ENCODE data around the gene TBX18. TPM values are rescaled to one million over a fixed set of nuclear protein-coding genes. Genes with fewer than 3 reads are reported as not detected.

TBX18 gene
- total RNA-seq, 4 donors from 2014 or later: under 0.01 to 19.9 (median 4.3) TPM

- Histone ChIP-seq H3K4me1 (peaks cover 0 to 14% of the 10 kb centered on the region in 2 donors), H3K27me3 (peaks cover 20 to 56% of the 10 kb centered on the region in 2 donors), H3K9me3 (no peaks in the 10 kb centered on the region), H3K27ac (no peak overlapping the region), H3K4me3 (peak overlapping the region in 1 of 2 donors; percentile 16), H3K36me3 (no peaks in the 10 kb centered on the region)
- intact Hi-C loops (cut with DNase I; ENCODE audit: low total_unique reads): no loop called here
- TF ChIP-seq POLR2A (IDR thresholded peaks at IDR 0.05) (no peak), CTCF (IDR thresholded peaks at IDR 0.05) (no peak)
- no peak for DNase-seq
Measured at GRCh38 chr6:84774985-84775284, 10.5 kb upstream of the TBX18 start.

- Histone ChIP-seq H3K27ac (no peak overlapping the region), H3K4me3 (peak overlapping the region in 1 of 2 donors; percentile 16), H3K9me3 (no peaks in the 10 kb centered on the region), H3K4me1 (peaks cover 0 to 14% of the 10 kb centered on the region in 2 donors), H3K36me3 (no peaks in the 10 kb centered on the region), H3K27me3 (peaks cover 20 to 62% of the 10 kb centered on the region in 2 donors)
- TF ChIP-seq POLR2A (IDR thresholded peaks at IDR 0.05) (no peak), CTCF (IDR thresholded peaks at IDR 0.05) (peak in 2 of 4 experiments; percentile 20 to 26)
- no peak for DNase-seq
- intact Hi-C loops (cut with DNase I; ENCODE audit: low total_unique reads): no loop called here
Measured at GRCh38 chr6:84774157-84774984, 10.0 kb upstream of the TBX18 start.

- peak overlapping the region in 1 of 2 donors; percentile 16 for H3K4me3 ChIP-seq
- H3K27me3 ChIP-seq: peaks cover 20 to 69% of the 10 kb centered on the region in 2 donors
- H3K36me3 ChIP-seq: no peaks in the 10 kb centered on the region
- H3K4me1 ChIP-seq: peaks cover 0 to 14% of the 10 kb centered on the region in 2 donors
- intact Hi-C loops (cut with DNase I; ENCODE audit: low total_unique reads): no loop called here
- TF ChIP-seq POLR2A (IDR thresholded peaks at IDR 0.05): no peak
- TF ChIP-seq CTCF (IDR thresholded peaks at IDR 0.05): no peak
- no peak overlapping the region for H3K27ac ChIP-seq
- H3K9me3 ChIP-seq: no peaks in the 10 kb centered on the region
- DNase-seq: no peak
Measured at GRCh38 chr6:84773431-84774156, 9.2 kb upstream of the TBX18 start.

- Histone ChIP-seq H3K27me3 (peaks cover 24 to 75% of the 10 kb centered on the region in 2 donors), H3K9me3 (no peaks in the 10 kb centered on the region), H3K4me3 (no peak overlapping the region), H3K4me1 (peaks cover 0 to 14% of the 10 kb centered on the region in 2 donors), H3K27ac (no peak overlapping the region), H3K36me3 (no peaks in the 10 kb centered on the region)
- DNase-seq: no peak
- intact Hi-C loops (cut with DNase I; ENCODE audit: low total_unique reads): no loop called here
- TF ChIP-seq POLR2A (IDR thresholded peaks at IDR 0.05) (no peak), CTCF (IDR thresholded peaks at IDR 0.05) (no peak)
Measured at GRCh38 chr6:84773133-84773430, 8.7 kb upstream of the TBX18 start.

Data from uterus (tissue), 4 donors.